HFF-Myc (cell line): ENCODE data around the gene CWC27.

Source experiments
- DNase-seq: peaks from one replicate; pipeline ENCODE4 v3.0.0-alpha.2; 2011; ENCODE audit warnings: low read depth; ENCODE audit errors: extremely low read depth
- H3K4me3 ChIP-seq: replicated peaks from 2 replicates; pipeline ENCODE4 v1.5.1; 2011; ENCODE audit warnings: low read depth, mild to moderate bottlenecking, control low read depth, low read length
- TF ChIP-seq, protein P1 (sequence below): IDR thresholded peaks from 2 replicates; pipeline ENCODE4 v1.5.1; 2012; ENCODE audit warnings: mild to moderate bottlenecking, low read depth, low read length, control low read depth; ENCODE audit errors: missing control alignments

CWC27 gene

DNA sequence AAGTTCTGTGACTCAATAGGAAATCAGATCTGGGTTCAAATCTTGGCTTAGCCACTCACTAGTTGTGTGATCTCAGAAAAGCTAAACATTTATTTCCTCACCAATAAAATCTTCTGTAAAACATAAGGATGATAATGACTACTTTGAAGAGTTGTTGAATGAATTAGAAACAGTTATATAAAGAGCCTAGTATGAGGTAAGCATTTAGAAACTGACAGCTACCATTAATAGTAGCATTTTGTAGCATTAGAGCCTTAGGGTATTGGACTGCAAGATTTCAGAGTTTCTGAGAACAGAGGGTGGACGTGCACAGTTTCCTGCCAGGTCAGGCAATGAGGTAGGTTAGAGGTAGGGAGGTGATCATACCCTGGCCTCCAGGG is 293.2 kb downstream of the CWC27 start:
- TF ChIP-seq, protein P1, sequence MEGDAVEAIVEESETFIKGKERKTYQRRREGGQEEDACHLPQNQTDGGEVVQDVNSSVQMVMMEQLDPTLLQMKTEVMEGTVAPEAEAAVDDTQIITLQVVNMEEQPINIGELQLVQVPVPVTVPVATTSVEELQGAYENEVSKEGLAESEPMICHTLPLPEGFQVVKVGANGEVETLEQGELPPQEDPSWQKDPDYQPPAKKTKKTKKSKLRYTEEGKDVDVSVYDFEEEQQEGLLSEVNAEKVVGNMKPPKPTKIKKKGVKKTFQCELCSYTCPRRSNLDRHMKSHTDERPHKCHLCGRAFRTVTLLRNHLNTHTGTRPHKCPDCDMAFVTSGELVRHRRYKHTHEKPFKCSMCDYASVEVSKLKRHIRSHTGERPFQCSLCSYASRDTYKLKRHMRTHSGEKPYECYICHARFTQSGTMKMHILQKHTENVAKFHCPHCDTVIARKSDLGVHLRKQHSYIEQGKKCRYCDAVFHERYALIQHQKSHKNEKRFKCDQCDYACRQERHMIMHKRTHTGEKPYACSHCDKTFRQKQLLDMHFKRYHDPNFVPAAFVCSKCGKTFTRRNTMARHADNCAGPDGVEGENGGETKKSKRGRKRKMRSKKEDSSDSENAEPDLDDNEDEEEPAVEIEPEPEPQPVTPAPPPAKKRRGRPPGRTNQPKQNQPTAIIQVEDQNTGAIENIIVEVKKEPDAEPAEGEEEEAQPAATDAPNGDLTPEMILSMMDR: no peak
- DNase-seq: no peak
- H3K4me3 ChIP-seq: no peak overlapping the region

DNA sequence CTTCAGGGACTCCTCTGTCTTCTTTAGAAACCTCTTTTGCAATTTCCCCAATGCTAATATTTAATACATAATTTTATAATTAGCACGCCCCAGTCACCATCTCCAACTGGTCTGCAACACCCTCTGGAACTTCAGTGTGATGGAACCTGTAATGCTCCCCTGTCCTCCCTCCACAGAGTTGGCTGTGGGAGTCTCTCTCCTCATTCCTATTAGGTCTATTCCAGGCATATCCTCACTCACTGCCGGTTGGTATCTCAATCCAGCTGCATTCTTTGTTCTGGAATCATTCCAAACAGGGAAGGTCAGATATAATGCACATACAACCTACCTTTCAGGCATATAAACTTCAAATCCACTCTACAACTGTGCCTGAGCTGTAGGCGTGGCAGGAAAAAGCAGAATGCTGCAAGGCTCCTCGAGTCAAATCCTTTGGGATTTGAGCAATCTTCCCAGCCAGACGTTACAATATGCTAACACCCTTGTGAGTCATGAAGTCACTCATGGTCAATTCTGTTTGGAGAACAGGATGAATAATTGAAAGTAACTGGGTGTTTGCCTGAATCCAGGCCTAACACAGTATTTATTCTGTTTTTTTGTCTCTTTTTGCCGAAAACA is 293.8 kb downstream of the CWC27 start:
- TF ChIP-seq, protein P1: no peak
- H3K4me3 ChIP-seq: no peak overlapping the region

DNA sequence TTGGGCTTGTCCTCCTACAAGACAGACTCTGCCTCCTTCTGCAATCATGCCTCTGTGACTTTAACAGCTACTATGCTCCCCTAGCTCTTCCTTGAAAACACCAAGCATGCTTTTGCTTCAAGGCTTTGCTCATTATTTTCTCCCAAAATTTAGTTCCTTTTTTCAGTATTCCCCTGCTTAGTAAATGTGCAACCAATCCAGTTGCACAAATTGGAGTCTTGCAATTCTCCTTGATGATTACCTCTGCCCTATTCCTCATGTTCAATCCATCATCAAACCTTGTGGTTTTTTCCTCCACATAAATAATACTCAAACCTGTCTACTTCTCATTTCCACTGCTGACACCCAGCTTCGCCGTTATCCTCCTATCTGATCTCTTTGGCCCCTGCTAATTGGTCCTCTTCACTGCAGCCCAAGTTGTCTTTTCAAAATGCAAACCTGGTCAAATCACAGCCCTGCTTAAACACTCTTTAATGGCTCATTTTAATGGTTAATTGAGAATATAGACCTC is 296.3 kb downstream of the CWC27 start:
- no peak overlapping the region for H3K4me3 ChIP-seq
- no peak for DNase-seq
- TF ChIP-seq, protein P1: no peak

More for the DNA sequence above, 293.8 kb downstream of the CWC27 start:
- peak; percentile 31 for DNase-seq

GRCh38 chr5:65066387-65067146 is 297.8 kb downstream of the CWC27 start:
- DNase-seq: no peak
- TF ChIP-seq, protein P1: no peak
- H3K4me3 ChIP-seq: no peak overlapping the region

DNA sequence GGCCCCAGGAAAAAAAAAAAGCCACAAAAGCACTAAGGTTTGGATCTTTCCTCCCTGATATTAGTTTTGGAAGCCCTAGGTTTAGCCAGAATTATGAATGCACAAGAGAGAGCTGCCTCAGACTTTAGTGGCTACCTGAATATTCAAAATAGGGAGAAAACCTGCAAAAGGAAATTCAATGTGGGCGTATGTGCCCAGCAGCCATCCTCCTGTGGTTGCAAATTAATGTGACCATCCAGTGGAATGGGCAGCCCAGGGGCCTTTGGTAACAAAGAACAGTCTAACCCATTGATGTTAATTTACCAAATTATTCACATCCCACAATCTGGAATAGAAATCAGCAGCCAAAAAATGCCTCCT is 298.4 kb downstream of the CWC27 start:
- no peak for DNase-seq
- no peak overlapping the region for H3K4me3 ChIP-seq
- TF ChIP-seq, protein P1: no peak
